GM18520 (cell line): ENCODE data around the gene OAS3.
A peak's percentile ranks its signal among the peaks of the same experiment; 100 is the strongest.
"Not testable (repeated sequence)": the region's sequence is repeated elsewhere in the genome, so short reads cannot be mapped to it uniquely, and the experiment has no call there.

Source experiments
- ATAC-seq: cut with Tn5 transposase; IDR thresholded peaks from one replicate; pipeline ENCODE4 v1.9.1; 2021; ENCODE audit not compliant: unreplicated experiment

Gene OAS3

DNA sequence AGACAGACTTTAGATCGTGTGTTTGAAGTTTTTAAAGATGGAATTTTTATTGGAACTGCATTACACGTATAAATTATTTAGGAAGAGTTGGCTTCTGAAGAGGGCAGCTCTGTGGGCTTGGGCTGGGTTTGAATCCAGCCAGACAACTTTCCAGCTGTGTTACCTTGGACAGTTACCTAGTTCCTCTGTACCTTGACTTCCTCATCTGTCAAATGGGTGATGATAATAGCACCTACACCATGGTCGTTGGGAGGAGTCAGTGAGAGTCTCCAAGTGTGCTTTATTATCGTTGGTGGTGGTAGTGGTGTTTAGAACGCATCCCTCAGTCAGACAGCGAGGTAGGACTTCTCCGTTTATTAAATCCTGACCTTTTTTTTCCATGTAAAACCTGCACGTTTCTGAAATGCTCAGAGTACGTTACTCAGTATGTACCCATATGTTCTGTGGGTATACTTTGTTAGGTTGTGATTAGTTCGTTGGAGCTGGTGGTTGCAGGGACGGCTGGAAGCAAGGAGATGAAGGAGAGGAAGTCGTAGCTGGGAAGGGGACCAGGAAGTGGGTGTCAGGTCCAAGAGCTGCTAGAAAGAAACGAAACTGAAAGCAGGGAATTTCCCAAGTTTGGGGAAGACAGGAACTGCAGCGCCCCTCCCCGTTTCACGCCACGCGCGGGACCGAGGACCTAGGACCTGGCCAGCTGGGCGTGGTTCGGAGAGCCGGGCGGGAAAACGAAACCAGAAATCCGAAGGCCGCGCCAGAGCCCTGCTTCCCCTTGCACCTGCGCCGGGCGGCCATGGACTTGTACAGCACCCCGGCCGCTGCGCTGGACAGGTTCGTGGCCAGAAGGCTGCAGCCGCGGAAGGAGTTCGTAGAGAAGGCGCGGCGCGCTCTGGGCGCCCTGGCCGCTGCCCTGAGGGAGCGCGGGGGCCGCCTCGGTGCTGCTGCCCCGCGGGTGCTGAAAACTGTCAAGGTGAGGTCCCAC lies at the start of gene OAS3:
TSS of gene OAS3 (plus strand) at position 734 of the 979 bp plus-strand sequence. CDS start at position 791, 57 bp downstream.
- peak; percentile 33 for ATAC-seq

DNA sequence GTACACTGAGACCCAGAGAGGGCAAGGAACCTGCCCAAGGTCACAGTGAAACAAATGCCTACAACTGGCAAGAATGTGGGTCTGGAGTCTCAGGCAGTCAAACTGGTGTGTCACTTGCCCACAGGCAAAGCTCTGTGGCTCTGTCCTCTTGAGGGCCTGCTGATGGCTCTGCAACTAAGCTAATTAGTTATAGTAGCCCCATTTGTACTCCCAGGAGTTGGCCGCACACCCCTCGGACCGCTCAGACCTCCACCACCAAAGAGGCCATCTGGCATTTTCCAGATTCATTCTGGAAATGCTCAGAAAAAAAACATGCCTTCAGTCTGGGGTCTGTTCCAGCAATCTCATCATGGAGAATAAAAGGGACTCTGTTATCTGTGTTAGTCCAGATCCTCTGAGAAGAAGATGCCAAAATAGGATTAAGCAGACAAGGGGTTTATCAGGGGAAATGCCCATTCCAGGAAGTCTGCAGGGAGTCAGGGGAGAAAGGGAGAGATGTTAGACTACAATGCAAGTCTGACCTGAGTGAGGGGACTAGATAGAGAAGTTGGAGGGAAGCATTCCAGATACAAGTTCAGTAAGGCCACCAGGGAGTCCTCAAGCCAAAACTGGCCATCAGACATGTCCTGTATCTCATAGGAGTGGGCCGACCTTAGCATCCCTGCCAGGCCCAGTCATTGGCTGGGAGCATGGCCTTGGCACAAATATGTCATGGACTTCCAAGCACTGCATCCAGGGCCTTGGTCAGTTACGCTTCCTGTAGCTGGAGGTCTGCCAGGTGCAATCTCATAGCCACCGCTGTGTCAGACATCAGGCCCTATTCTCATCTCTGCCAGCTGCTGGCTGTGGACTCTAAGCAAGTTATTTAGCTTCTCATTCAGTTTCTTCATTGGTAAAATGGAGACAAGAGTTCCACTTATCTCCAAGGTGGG lies 46.9 kb upstream of the OAS3 start:
- ATAC-seq: no peak

DNA sequence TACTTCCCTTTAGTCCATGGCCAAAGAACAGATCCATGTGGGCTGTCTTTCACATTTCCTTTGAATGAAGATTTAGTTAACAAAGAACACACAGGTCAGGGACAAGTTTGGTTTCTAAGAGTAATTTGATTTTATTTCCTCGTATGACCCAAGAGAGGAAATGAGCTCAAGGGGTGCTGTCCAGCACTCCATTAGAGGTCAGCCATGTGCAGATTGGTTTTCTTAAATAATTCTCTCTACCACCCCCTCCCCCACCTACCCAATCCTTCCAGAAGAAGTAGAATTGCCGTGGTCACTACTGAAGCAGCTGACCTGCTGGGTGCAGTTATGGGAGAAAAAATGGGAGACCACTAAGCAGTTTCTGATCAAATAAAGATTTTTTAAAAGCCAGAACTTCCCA lies 45.4 kb upstream of the OAS3 start:
- ATAC-seq: no peak

- ATAC-seq: no peak
Measured at GRCh38 chr12:112894128-112894527, 44.1 kb upstream of the OAS3 start.

- ATAC-seq: no peak
Measured at GRCh38 chr12:112898380-112898779, 39.9 kb upstream of the OAS3 start.

DNA sequence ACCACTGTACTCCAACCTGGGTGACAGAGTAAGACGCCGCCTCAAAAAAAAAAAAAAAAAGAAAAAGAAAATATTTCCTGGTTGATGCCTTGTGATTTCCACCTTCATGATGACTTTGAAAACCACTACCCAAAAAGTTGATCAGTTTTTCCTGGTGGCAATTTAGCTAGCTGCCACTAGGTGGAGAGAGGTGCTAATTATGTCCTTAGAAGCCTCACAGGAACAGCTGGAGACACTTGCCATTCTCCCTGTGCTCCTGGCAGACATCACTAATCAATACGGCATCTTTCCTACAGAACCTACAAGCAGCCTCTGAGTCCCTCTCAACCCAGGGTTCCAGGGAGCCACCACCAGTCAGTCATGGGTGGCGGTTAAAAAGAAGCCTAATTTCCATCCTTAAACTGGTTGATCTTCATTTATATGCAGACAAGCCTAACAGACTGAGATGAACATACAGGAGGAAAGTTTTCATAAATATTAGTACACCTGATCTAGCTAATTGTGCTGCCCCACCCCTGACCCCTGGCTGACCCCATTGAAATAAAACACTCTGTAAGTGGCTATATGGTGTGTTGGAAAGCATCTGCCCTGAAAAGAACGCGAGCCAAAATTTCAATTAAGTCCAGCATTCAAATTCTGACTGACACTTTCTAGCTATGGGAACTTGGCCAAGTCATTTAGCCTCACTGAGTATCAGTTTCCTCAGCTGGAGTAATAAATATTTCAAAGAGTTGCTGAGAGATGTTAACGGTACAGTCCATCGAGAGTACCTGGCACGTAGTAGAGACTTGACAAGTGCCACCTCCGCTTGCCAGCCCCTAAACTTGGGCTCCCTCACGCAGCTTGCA lies 37.8 kb upstream of the OAS3 start:
- no peak for ATAC-seq

DNA sequence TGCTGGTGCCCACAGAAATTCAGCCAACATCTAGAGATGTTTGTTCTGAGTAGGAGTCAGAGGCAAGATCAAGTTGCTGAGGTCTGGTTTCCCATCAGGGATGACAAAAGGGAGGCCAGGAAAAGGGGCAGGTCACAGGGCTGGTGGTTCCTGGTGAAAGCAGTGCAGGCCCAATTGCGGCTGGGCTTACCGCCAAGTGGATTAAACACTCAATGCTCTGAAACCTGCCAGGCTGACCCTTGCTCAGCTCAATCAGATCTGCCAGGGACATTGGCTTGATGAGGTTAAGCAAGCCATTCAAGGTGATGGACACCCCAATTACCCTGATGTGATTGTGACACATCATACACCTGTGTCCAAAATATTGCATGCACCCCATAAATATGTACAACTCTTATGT lies 37.0 kb upstream of the OAS3 start:
- ATAC-seq: no peak

DNA sequence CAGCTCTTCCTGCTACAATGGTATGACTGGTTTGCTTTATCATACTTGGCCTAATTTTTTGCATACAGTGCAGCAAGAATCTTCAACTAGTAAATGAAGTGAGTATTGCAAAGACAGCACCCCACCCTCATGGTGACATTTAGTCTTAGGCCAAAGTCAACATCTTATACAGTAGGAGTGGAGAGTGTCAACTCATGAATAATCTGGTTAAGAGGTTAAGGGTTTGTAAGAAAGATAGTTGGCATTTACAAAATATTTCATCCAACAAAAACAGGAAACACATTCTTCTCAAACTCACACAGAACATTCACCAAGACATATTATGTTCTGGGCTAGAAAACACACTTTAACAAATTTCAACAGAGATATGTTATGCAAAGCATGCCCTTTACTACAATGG lies 33.7 kb upstream of the OAS3 start:
- ATAC-seq: no peak

DNA sequence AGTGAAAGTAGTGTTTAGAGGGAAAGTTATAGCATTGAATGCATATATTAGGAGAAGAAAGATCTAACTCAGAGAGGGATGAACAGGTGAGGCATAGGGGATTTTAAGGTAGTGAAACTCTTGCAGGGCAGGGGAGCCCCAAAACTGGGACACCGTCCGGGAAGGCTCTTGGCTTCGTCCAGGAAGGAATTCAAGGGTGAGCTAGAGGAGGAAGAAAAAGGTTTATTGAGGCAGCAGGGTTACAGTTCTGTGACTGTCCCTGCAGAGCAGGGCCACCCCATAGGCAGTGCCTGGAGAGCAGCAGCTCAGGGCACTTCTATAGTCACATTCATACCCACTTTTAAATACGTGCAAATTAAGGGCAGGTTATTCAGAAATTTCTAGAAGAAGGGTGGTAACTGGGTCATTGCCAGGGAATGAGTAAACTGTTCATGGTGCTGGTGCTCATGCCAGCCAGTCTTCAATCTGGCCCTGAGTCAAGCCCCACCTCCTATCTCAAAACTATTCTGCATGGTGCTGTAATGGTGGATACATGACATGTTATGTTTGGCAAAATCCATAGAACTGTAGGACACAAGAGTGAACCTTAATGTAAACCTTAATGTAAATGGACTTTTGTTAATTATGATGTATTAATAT lies 32.7 kb upstream of the OAS3 start:
- ATAC-seq: no peak

DNA sequence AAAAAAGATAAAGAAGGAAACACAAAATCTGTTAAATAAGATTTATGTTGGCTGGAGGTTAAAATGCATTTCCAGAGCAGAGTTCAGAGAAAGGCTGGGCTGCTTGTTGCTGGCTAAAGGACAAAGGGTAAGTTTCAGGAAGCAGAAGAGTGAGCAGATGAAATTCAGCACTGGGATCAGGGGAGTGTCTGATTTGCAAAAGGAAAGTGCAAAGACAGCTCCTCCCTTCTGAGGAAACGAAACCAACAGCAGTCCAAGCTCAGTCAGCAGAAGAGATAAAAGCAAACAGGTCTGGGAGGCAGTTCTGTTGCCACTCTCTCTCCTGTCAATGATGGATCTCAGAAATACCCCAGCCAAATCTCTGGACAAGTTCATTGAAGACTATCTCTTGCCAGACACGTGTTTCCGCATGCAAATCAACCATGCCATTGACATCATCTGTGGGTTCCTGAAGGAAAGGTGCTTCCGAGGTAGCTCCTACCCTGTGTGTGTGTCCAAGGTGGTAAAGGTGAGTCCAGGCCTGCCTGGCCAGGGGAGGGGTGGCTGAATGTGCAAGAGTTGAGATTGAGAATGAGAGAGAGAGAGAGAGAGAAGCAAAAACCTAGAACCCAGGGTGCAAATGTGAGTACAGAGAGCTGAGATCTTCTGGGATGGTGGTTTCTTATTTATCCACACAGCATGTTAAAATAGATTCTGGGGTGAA lies 31.4 kb upstream of the OAS3 start, which contains the start of gene OAS1:
TSS of gene OAS1 (plus strand) at position 251 of the 703 bp plus-strand sequence. CDS start at position 329, 78 bp downstream.
- ATAC-seq: peak; percentile 48

GRCh38 chr12:112907415-112908157 lies 30.7 kb upstream of the OAS3 start:
- peak; percentile 37 for ATAC-seq

DNA sequence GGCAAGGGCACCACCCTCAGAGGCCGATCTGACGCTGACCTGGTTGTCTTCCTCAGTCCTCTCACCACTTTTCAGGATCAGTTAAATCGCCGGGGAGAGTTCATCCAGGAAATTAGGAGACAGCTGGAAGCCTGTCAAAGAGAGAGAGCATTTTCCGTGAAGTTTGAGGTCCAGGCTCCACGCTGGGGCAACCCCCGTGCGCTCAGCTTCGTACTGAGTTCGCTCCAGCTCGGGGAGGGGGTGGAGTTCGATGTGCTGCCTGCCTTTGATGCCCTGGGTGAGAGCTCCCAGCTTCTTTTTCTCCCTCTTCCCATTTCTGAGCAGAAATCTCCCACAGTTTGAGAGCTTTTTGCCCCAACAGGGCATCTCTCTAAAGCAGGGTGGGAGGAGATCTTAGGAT lies 29.7 kb upstream of the OAS3 start:
- ATAC-seq: no peak

- no peak for ATAC-seq
Measured at GRCh38 chr12:112909693-112910092, 28.6 kb upstream of the OAS3 start.

DNA sequence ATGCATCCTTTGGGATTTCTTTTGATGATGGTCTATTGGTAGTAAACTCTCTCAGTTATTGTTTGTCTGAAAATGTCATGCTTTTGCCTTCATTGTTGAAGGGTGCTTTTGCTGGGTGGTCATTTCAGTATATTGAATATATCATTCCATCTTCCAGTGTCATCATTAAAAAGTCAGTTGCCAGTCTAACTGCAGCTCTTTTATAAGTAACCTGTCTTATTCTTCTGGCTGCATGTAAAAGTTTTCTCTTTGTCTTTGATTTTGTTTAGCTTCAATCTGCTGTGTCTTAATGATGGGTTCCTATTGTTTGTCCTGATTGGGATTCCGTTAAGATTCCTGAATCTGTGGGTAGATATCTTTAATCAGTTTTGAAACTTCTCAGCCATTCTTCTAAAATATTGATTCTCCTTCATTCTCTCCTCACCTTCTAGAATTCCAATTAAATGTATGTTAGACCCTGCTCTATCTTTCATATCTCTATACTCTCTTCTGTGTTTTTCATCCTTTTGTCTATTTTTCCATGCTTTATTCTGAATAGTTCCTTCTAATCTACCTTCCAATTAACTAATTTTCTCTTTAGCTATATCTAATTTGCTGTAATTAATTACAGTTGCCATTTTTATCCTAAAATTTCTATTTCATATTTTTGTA lies 25.1 kb upstream of the OAS3 start:
- no peak for ATAC-seq

GRCh38 chr12:112913888-112914287 lies 24.4 kb upstream of the OAS3 start:
- not testable (repeated sequence) for ATAC-seq

- no peak for ATAC-seq
Measured at GRCh38 chr12:112916270-112916669, 22.0 kb upstream of the OAS3 start.

DNA sequence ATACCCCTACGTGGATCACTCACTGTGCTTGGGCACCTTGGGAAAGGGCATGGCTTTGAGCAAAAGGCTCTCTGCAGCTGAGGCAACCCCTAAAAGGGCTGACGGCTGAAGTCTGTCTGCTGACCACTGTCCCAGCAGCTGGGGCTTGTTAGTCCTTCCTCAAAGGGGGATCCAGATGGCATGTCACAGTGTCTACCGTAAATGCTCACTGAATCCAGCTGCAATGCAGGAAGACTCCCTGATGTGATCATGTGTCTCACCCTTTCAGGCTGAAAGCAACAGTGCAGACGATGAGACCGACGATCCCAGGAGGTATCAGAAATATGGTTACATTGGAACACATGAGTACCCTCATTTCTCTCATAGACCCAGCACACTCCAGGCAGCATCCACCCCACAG lies 19.2 kb upstream of the OAS3 start:
- no peak for ATAC-seq

DNA sequence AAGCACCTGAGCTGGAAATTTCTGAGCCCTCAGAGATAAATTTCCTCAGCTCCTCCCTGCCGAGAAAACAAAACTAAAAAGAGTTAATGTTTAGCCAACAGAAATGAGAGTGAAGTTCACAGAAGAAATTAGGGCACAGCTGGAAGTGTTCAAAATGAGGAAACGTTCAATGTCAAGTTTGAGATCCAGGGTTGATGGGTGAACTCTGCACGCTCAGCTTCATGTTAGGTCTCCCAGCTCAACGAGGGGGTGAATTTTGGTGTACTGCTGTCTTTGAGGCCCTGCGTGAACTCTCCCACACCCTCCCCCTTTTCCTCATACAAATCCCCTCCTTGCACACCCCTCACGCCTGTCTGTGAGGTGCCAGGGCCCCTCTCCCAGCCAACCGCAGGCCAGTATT lies 13.3 kb upstream of the OAS3 start:
- ATAC-seq: peak; percentile 46
